HepG2 (cell line): ENCODE data around the gene PLB1. TPM values are rescaled to one million over a fixed set of nuclear protein-coding genes. Genes with fewer than 3 reads are reported as not detected.

ENCODE experiments used
- ATAC-seq: fragments of 200-7000 bp; cut with Tn5 transposase; 3 replicates; pipeline ENCODE4 v1.9.1; 2020; ENCODE audit warnings: mild to moderate bottlenecking, moderate library complexity
- BruUV-seq: library from RNA; stranded (reverse); fragments of 400-500 nt; replicated peaks from 2 replicates; lab custom pipeline; 2021; lab: Mats Ljungman, UMichigan
- CTCF ChIA-PET: fragments of 300-600 bp; formaldehyde crosslinking; extraction: SDS; loops from one replicate; lab custom pipeline; 2021; ENCODE audit warnings: low total read pairs, inconsistent platforms, low intra/inter-chr PET ratio; lab: Yijun Ruan, JAX
- POLR2A ChIA-PET: fragments of 350-600 bp; sonication (Branson Sonifier 250); formaldehyde crosslinking; loops from one replicate; lab custom pipeline; 2020; ENCODE audit warnings: antibody characterized with exemption, inconsistent platforms; lab: Yijun Ruan, JAX
- DNase-seq: peaks from one replicate; pipeline ENCODE4 v3.0.0-alpha.2; 2015; ENCODE audit warnings: low spot score
- FAIRE-seq: peaks from 3 replicates; lab custom pipeline; 2011; peaks lifted over from hg19 to GRCh38; lab: Jason Lieb, UNC
- H2AFZ ChIP-seq: one replicate; pipeline ENCODE4 v1.6.1; 2011; ENCODE audit warnings: low read length, inconsistent platforms
- H3K27ac ChIP-seq: fragments of 300-600 bp; 3 replicates; pipeline ENCODE4 v1.8.0; 2011; ENCODE audit warnings: mixed run types, mild to moderate bottlenecking, mixed read lengths, low read length, inconsistent platforms; ENCODE audit not compliant: insufficient read depth; ENCODE audit errors: extremely low read length
- H3K27me3 ChIP-seq, 2 experiments: fragments of 200-600 bp in 1 of 2; 2 replicates in 1 of 2; 3 replicates in 1 of 2; pipeline versions ENCODE4 v1.6.0 to v1.8.0; 2011; ENCODE audit warnings: low read length in 2 of 2, mild to moderate bottlenecking in 2 of 2, moderate library complexity in 2 of 2, inconsistent platforms in 1 of 2; ENCODE audit not compliant: insufficient read depth in 2 of 2, control insufficient read depth in 1 of 2
- H3K36me3 ChIP-seq, 2 experiments: fragments of 200-600 bp in 1 of 2; replicated peaks in 1 of 2; 2 replicates in 1 of 2; 3 replicates in 1 of 2; pipeline versions ENCODE4 v1.5.1 to v1.8.0; 2011; ENCODE audit warnings: low read length in 2 of 2, inconsistent platforms in 1 of 2; ENCODE audit not compliant: insufficient read depth in 2 of 2, control insufficient read depth in 1 of 2
- H3K4me1 ChIP-seq: 2 replicates; pipeline ENCODE4 v1.5.1; 2012; ENCODE audit warnings: low read length, inconsistent platforms; ENCODE audit not compliant: insufficient read depth
- H3K4me2 ChIP-seq: 2 replicates; pipeline ENCODE4 v1.6.0; 2011; ENCODE audit warnings: low read depth, low read length, inconsistent platforms
- H3K4me3 ChIP-seq, 3 experiments: fragments of 200-600 bp in 1 of 3; sonication (generic), shearing (Covaris generic) in 1 of 3; replicated peaks in 1 of 3; 2 replicates each; pipeline ENCODE4 v1.5.1; 2011 to 2016; ENCODE audit warnings: low read length in 3 of 3, inconsistent platforms in 2 of 3, low read depth in 2 of 3, mild to moderate bottlenecking in 2 of 3, control low read depth in 1 of 3, mixed read lengths in 1 of 3; ENCODE audit not compliant: insufficient read depth in 1 of 3
- H3K79me2 ChIP-seq: one replicate; pipeline ENCODE4 v1.6.1; 2011; ENCODE audit warnings: low read length, inconsistent platforms; ENCODE audit not compliant: insufficient read depth
- H3K9ac ChIP-seq: 2 replicates; pipeline ENCODE4 v1.6.0; 2011; ENCODE audit warnings: mild to moderate bottlenecking, low read depth, low read length, inconsistent platforms; ENCODE audit not compliant: insufficient read depth
- H3K9me3 ChIP-seq: 2 replicates; pipeline ENCODE4 v1.5.1; 2012; ENCODE audit warnings: mild to moderate bottlenecking, low read length
- H4K20me1 ChIP-seq: 2 replicates; pipeline ENCODE4 v1.6.0; 2011; ENCODE audit warnings: inconsistent platforms, mild to moderate bottlenecking, low read length, moderate library complexity; ENCODE audit not compliant: insufficient read depth
- CENPX ChIP-seq: sonication (generic); formaldehyde crosslinking; IDR thresholded peaks from 2 replicates; pipeline ENCODE4 v1.9.0; 2021; ENCODE audit warnings: mild to moderate bottlenecking, missing genetic modification reagents, moderate library complexity
- FLYWCH1 ChIP-seq: sonication (generic); formaldehyde crosslinking; IDR thresholded peaks from 2 replicates; pipeline ENCODE4 v1.8.1; 2023; ENCODE audit warnings: mild to moderate bottlenecking, missing genetic modification reagents
- KMT2A ChIP-seq: sonication (generic); formaldehyde crosslinking; IDR thresholded peaks from 2 replicates; pipeline ENCODE4 v1.4.0; 2020; ENCODE audit warnings: missing genetic modification reagents
- NFIC ChIP-seq: IDR thresholded peaks from 2 replicates; pipeline ENCODE4 v1.6.1; 2012; ENCODE audit warnings: mild to moderate bottlenecking, low read length, inconsistent platforms
- NFYC ChIP-seq: IDR thresholded peaks from 2 replicates; pipeline ENCODE4 v1.6.1; 2016; ENCODE audit warnings: missing genetic modification reagents, missing compliant biosample characterization
- NPAS2 ChIP-seq: sonication (generic); formaldehyde crosslinking; IDR thresholded peaks from 2 replicates; pipeline ENCODE4 v1.8.0; 2022; ENCODE audit warnings: mild to moderate bottlenecking, missing genetic modification reagents, borderline replicate concordance
- NR2F6 ChIP-seq, 2 experiments: IDR thresholded peaks; 2 replicates each; pipeline ENCODE4 v1.6.1; 2016; ENCODE audit warnings: antibody characterized with exemption in 1 of 2, mild to moderate bottlenecking in 1 of 2
- SKI ChIP-seq: fragments of 450-650 bp; IDR thresholded peaks from one replicate; pipeline ENCODE4 v1.6.1; 2018; ENCODE audit warnings: mild to moderate bottlenecking; ENCODE audit not compliant: partially characterized antibody
- STAG1 ChIP-seq: sonication (generic); formaldehyde crosslinking; IDR thresholded peaks from 2 replicates; pipeline ENCODE4 v1.4.0; 2020; ENCODE audit warnings: missing genetic modification reagents
- THAP7 ChIP-seq: sonication (generic); formaldehyde crosslinking; IDR thresholded peaks from 2 replicates; pipeline ENCODE4 v1.8.1; 2023; ENCODE audit warnings: mild to moderate bottlenecking, missing genetic modification reagents
- ZNF567 ChIP-seq: sonication (generic); formaldehyde crosslinking; IDR thresholded peaks from 2 replicates; pipeline ENCODE4 v1.8.1; 2023; ENCODE audit warnings: mild to moderate bottlenecking, missing genetic modification reagents, borderline replicate concordance
- ZNF619 ChIP-seq: sonication (generic); formaldehyde crosslinking; IDR thresholded peaks from 2 replicates; pipeline ENCODE4 v1.4.0; 2020; ENCODE audit warnings: mild to moderate bottlenecking, missing genetic modification reagents
- ZNF720 ChIP-seq: sonication (generic); formaldehyde crosslinking; IDR thresholded peaks from 2 replicates; pipeline ENCODE4 v1.4.0; 2020; ENCODE audit warnings: missing genetic modification reagents
- ZNF747 ChIP-seq: sonication (generic); formaldehyde crosslinking; IDR thresholded peaks from 2 replicates; pipeline ENCODE4 v1.8.1; 2023; ENCODE audit warnings: missing genetic modification reagents, mild to moderate bottlenecking, borderline replicate concordance
- WGBS: methylation state at CpG from one replicate; pipeline ENCODE4 v1.1.6; 2017; ENCODE audit warnings: low lambda C conversion rate; 5-methylcytosine and 5-hydroxymethylcytosine counted together
- in situ Hi-C: cut with HindIII; loops from 2 replicates; pipeline ENCODE4 v1.10.0; 2017; ENCODE audit warnings: low pct_unique_long_range_greater_than_20kb; ENCODE audit not compliant: extremely low pct_ligation_motif_present
- intact Hi-C: fragments of 100-400 bp; cut with micrococcal nuclease; formaldehyde crosslinking; loops from one replicate; pipeline ENCODE4 v1.10.0; 2022; ENCODE audit not compliant: unreplicated experiment
- polyA plus RNA-seq, 8 experiments: library from polyadenylated mRNA; depleted of rRNA in 3 of 8; stranded (reverse) in 7 of 8; unstranded in 1 of 8; fragments of >200 nt; fragmentation: Illumina TruSeq in 4 of 8; extraction: Trizol in 4 of 8; gene quantifications; 2 replicates each; pipeline versions ENCODE4 v1.2.1 to v1.2.3, GENCODE V29; 2011 to 2016; ENCODE audit warnings: low read depth in 4 of 8, missing spikeins in 1 of 8, mixed read lengths in 1 of 8; ENCODE audit not compliant: insufficient read depth in 1 of 8
- total RNA-seq, 5 experiments: library from RNA; depleted of rRNA; stranded (reverse); fragments of >200 nt; fragmentation: Illumina TruSeq; extraction: Trizol; gene quantifications; 2 replicates each; pipeline ENCODE4 v1.2.3, GENCODE V29; 2016; ENCODE audit warnings: low read depth in 1 of 5
- TF ChIP-seq, protein P1 (sequence below): sonication (generic); formaldehyde crosslinking; conservative IDR thresholded peaks from 2 replicates; pipeline ENCODE4 v1.4.0; 2020; ENCODE audit warnings: missing genetic modification reagents
- TF ChIP-seq, protein P2 (sequence below): sonication (generic); formaldehyde crosslinking; IDR thresholded peaks from 2 replicates; pipeline ENCODE4 v1.9.0; 2021; ENCODE audit warnings: missing genetic modification reagents, mild to moderate bottlenecking, borderline replicate concordance
- TF ChIP-seq, protein P3 (sequence below): sonication (generic); formaldehyde crosslinking; IDR thresholded peaks from 2 replicates; pipeline ENCODE4 v1.8.1; 2023; ENCODE audit warnings: mild to moderate bottlenecking, missing genetic modification reagents, borderline replicate concordance
- TF ChIP-seq, protein P4 (sequence below): fragments of 450-650 bp; IDR thresholded peaks from 2 replicates; pipeline ENCODE4 v1.6.1; 2017; ENCODE audit warnings: mild to moderate bottlenecking

Gene PLB1
- total and polyA plus RNA-seq, 2 of the 13 experiments (the other 11 are each of a cell fraction or from before 2014, with no cell fraction given): 0.20 to 1.8 TPM

- TF ChIP-seq, protein P1, sequence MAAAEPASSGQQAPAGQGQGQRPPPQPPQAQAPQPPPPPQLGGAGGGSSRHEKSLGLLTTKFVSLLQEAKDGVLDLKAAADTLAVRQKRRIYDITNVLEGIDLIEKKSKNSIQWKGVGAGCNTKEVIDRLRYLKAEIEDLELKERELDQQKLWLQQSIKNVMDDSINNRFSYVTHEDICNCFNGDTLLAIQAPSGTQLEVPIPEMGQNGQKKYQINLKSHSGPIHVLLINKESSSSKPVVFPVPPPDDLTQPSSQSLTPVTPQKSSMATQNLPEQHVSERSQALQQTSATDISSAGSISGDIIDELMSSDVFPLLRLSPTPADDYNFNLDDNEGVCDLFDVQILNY (CRISPR knock-in tag): no peak
- no peak for TF ChIP-seq CENPX (CRISPR knock-in tag)
- TF ChIP-seq, protein P2, sequence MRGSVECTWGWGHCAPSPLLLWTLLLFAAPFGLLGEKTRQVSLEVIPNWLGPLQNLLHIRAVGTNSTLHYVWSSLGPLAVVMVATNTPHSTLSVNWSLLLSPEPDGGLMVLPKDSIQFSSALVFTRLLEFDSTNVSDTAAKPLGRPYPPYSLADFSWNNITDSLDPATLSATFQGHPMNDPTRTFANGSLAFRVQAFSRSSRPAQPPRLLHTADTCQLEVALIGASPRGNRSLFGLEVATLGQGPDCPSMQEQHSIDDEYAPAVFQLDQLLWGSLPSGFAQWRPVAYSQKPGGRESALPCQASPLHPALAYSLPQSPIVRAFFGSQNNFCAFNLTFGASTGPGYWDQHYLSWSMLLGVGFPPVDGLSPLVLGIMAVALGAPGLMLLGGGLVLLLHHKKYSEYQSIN (CRISPR knock-in tag): no peak
- TF ChIP-seq THAP7: no peak
- no peak for TF ChIP-seq NFIC
- TF ChIP-seq, all 625 proteins: peak for 0
Measured at GRCh38 chr2:28577791-28578680, 82.2 kb downstream of the PLB1 start (continued).

- H4K20me1 ChIP-seq: no peaks in the 10 kb centered on the region
- H2AFZ ChIP-seq: no peak overlapping the region
- no peaks in the 10 kb centered on the region for H3K79me2 ChIP-seq
- H3K4me1 ChIP-seq: peaks cover 3% of the 10 kb centered on the region
- BruUV-seq: no TSS peak
- no peak overlapping the region for H3K27ac ChIP-seq
- peaks cover 2 to 43% of the 10 kb centered on the region in 2 experiments; a peak in 3 of 5 replicates for H3K27me3 ChIP-seq
- intact Hi-C loops (no loop called here), in situ Hi-C loops (no loop called here)
- H3K4me3 ChIP-seq: no peak overlapping the region
- no peaks in the 10 kb centered on the region for H3K9me3 ChIP-seq
- H3K9ac ChIP-seq: no peak overlapping the region
- ATAC-seq: no peak
- FAIRE-seq: no peak
- no peak overlapping the region for H3K4me2 ChIP-seq
- DNase-seq: no peak
- 17% methylated on average over 2 of the region's 2 CpGs for WGBS
- CTCF ChIA-PET: no interaction called here
- POLR2A ChIA-PET: no interaction called here
- no peaks in the 10 kb centered on the region for H3K36me3 ChIP-seq
- TF ChIP-seq, protein P3, sequence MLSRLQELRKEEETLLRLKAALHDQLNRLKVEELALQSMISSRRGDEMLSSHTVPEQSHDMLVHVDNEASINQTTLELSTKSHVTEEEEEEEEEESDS: no peak
- TF ChIP-seq FLYWCH1 (CRISPR knock-in tag): no peak
- no peak for TF ChIP-seq ZNF747 (CRISPR knock-in tag)
- TF ChIP-seq NFYC (CRISPR knock-in tag): no peak
- no peak for TF ChIP-seq NR2F6 (IDR thresholded peaks at IDR 0.05)
- TF ChIP-seq NR2F6 (CRISPR knock-in tag; IDR thresholded peaks at IDR 0.05): no peak
- no peak for TF ChIP-seq NPAS2 (CRISPR knock-in tag)
- no peak for TF ChIP-seq KMT2A (CRISPR knock-in tag)
- TF ChIP-seq ZNF567 (CRISPR knock-in tag): no peak
- TF ChIP-seq, protein P4, sequence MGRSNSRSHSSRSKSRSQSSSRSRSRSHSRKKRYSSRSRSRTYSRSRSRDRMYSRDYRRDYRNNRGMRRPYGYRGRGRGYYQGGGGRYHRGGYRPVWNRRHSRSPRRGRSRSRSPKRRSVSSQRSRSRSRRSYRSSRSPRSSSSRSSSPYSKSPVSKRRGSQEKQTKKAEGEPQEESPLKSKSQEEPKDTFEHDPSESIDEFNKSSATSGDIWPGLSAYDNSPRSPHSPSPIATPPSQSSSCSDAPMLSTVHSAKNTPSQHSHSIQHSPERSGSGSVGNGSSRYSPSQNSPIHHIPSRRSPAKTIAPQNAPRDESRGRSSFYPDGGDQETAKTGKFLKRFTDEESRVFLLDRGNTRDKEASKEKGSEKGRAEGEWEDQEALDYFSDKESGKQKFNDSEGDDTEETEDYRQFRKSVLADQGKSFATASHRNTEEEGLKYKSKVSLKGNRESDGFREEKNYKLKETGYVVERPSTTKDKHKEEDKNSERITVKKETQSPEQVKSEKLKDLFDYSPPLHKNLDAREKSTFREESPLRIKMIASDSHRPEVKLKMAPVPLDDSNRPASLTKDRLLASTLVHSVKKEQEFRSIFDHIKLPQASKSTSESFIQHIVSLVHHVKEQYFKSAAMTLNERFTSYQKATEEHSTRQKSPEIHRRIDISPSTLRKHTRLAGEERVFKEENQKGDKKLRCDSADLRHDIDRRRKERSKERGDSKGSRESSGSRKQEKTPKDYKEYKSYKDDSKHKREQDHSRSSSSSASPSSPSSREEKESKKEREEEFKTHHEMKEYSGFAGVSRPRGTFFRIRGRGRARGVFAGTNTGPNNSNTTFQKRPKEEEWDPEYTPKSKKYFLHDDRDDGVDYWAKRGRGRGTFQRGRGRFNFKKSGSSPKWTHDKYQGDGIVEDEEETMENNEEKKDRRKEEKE: no peak
- no peak for TF ChIP-seq SKI
- TF ChIP-seq ZNF619: no peak
- TF ChIP-seq STAG1 (CRISPR knock-in tag): no peak
- no peak for TF ChIP-seq ZNF720 (CRISPR knock-in tag)
Measured at GRCh38 chr2:28578774-28579173, 82.9 kb downstream of the PLB1 start.
